ENCODE measurements around the gene KIF26B. TPM values are rescaled to one million over a fixed set of nuclear protein-coding genes. Genes with fewer than 3 reads are reported as not detected.
A peak's percentile ranks its signal among the peaks of the same experiment; 100 is the strongest.

KIF26B gene
- total and polyA plus RNA-seq, 10 of the 15 experiments (the other 5 are each of a cell fraction or from before 2014, with no cell fraction given), result 0.35 to 11.6 (median 2.2) TPM

GRCh38 chr1:245599371-245600174 lies 444.8 kb downstream of the KIF26B start:
- H3K27me3 ChIP-seq (replicated peaks in 1 of 2; ENCODE audit: control insufficient read depth in 2 of 2, insufficient read depth in 2 of 2, low read length in 1 of 2), result no peaks in the 10 kb centered on the region
- ChIA-PET POLR2A (interaction anchor here (0.5 kb wide), 1 partner anchor 187 kb away, joined by 5 read pairs; no protein-coding TSS in a partner anchor), CTCF (no interaction called here), RAD21 (ENCODE audit: unreplicated experiment) (no interaction called here), SMC1A (ENCODE audit: uncharacterized antibody, unreplicated experiment) (no interaction called here)
- peak; percentile 55 for ATAC-seq
- 23% methylated on average over 16 of the region's 16 CpGs for WGBS (ENCODE audit: insufficient coverage, insufficient replicate concordance, low lambda C conversion rate, missing lambda C conversion rate)
- no peak overlapping the region for H3K4me3 ChIP-seq
- H3K4me2 ChIP-seq (ENCODE audit: control insufficient read depth, insufficient read depth), result no peak overlapping the region
- TF ChIP-seq PBX3 (IDR thresholded peaks at IDR 0.05; ENCODE audit: insufficient replicate concordance, low read depth, low read length), result no peak
- H3K27ac ChIP-seq (ENCODE audit: control insufficient read depth, insufficient read depth), result no peak overlapping the region
- H3K79me2 ChIP-seq (ENCODE audit: control insufficient read depth, insufficient read depth, low read length), result no peaks in the 10 kb centered on the region
- intact Hi-C loops (cut with micrococcal nuclease; ENCODE audit: unreplicated experiment) (no loop called here), in situ Hi-C loops (cut with MboI) (no loop called here)
- no peaks in the 10 kb centered on the region; the same call in 1 of the 2 replicates for H3K4me1 ChIP-seq (ENCODE audit: control insufficient read depth, insufficient read depth, low read length)
- H4K20me1 ChIP-seq (ENCODE audit: control insufficient read depth, insufficient read depth), result no peaks in the 10 kb centered on the region
- no peak for DNase-seq (ENCODE audit: low read depth, low spot score)
- H3K9ac ChIP-seq (ENCODE audit: control insufficient read depth, insufficient read depth, low read length), result no peak overlapping the region
- H3K36me3 ChIP-seq (ENCODE audit: control insufficient read depth in 2 of 2, insufficient read depth in 2 of 2, low read length in 1 of 2), result no peaks in the 10 kb centered on the region
- no peak overlapping the region; the same call in 1 of the 2 replicates for H2AFZ ChIP-seq (ENCODE audit: control insufficient read depth, low read depth, low read length)
- no peaks in the 10 kb centered on the region; the same call in 2 of the 3 replicates for H3K9me3 ChIP-seq (replicated peaks; ENCODE audit: control insufficient read depth, insufficient read depth, low read length)
- no peak for FAIRE-seq
- BruUV-seq (replicated peaks), result no TSS peak

DNA sequence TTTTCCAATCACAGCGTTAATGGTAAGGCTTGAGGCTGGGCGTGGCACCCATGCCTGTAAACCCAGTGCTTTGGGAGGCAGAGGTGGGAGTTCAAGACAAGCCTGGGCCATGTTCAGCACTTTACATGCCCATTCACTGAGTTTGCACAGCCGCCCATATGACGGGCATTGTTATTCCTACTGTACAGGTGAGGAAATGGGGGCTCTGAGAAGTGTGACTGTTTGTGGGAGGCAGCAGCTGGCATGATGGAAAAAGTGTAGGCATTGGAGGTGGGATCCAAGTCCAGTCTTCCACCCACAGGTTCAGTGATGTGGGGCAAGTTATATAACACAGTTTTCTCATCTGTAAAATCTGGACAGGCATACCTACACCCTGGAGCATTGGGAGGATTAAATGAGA lies 445.9 kb downstream of the KIF26B start:
- SMC1A ChIA-PET (ENCODE audit: uncharacterized antibody, unreplicated experiment), result no interaction called here
- H3K4me3 ChIP-seq, result no peak overlapping the region
- no peaks in the 10 kb centered on the region for H3K27me3 ChIP-seq (replicated peaks in 1 of 2; ENCODE audit: control insufficient read depth in 2 of 2, insufficient read depth in 2 of 2, low read length in 1 of 2)
- FAIRE-seq (no peak), DNase-seq (ENCODE audit: low read depth, low spot score) (no peak), ATAC-seq (no peak)
- TF ChIP-seq BCL11A (IDR thresholded peaks at IDR 0.05; ENCODE audit: low read depth, low read length), result no peak
- no peak for TF ChIP-seq SRF (IDR thresholded peaks at IDR 0.05; ENCODE audit: low read depth in 2 of 2, low read length in 2 of 2)
- TF ChIP-seq SMAD1 (IDR thresholded peaks at IDR 0.05; ENCODE audit: low read depth, partially characterized antibody), result no peak
- no peak for TF ChIP-seq NR2C1 (IDR thresholded peaks at IDR 0.05)
- no peak for TF ChIP-seq PRDM15 (CRISPR knock-in tag; IDR thresholded peaks at IDR 0.05)
- no peak for TF ChIP-seq CBX3 (IDR thresholded peaks at IDR 0.05; ENCODE audit: borderline replicate concordance, low read depth)
- no peaks in the 10 kb centered on the region; the same call in 2 of the 3 replicates for H3K9me3 ChIP-seq (replicated peaks; ENCODE audit: control insufficient read depth, insufficient read depth, low read length)
- no peak overlapping the region for H3K9ac ChIP-seq (ENCODE audit: control insufficient read depth, insufficient read depth, low read length)
- no peak overlapping the region for H3K4me2 ChIP-seq (ENCODE audit: control insufficient read depth, insufficient read depth)
- POLR2A ChIA-PET, result no interaction called here
- no peaks in the 10 kb centered on the region; the same call in 1 of the 2 replicates for H3K4me1 ChIP-seq (ENCODE audit: control insufficient read depth, insufficient read depth, low read length)
- no TSS peak for BruUV-seq (replicated peaks)
- no peaks in the 10 kb centered on the region for H3K36me3 ChIP-seq (ENCODE audit: control insufficient read depth in 2 of 2, insufficient read depth in 2 of 2, low read length in 1 of 2)
- CTCF ChIA-PET, result no interaction called here
- H4K20me1 ChIP-seq (ENCODE audit: control insufficient read depth, insufficient read depth), result no peaks in the 10 kb centered on the region
- no peaks in the 10 kb centered on the region for H3K79me2 ChIP-seq (ENCODE audit: control insufficient read depth, insufficient read depth, low read length)
- intact Hi-C loops (cut with micrococcal nuclease; ENCODE audit: unreplicated experiment), result no loop called here
- in situ Hi-C loops (cut with MboI), result no loop called here
- WGBS (ENCODE audit: insufficient coverage, insufficient replicate concordance, low lambda C conversion rate, missing lambda C conversion rate), result 56% methylated on average over 4 of the region's 4 CpGs
- RAD21 ChIA-PET (ENCODE audit: unreplicated experiment), result no interaction called here
- no peak overlapping the region for H2AFZ ChIP-seq (ENCODE audit: control insufficient read depth, low read depth, low read length)
- H3K27ac ChIP-seq (ENCODE audit: control insufficient read depth, insufficient read depth), result no peak overlapping the region
